Neural progenitor cell (in vitro differentiated cells): ENCODE results near the gene DYRK2.

Source experiments
- EZH2 ChIP-seq: fragments of 200-600 bp; sonication (generic); IDR thresholded peaks from 2 replicates; pipeline ENCODE4 v1.6.1; 2017; ENCODE audit warnings: antibody characterized with exemption, mild to moderate bottlenecking, moderate library complexity
- TF ChIP-seq, protein P1 (sequence below): fragments of 200-600 bp; sonication (generic); IDR thresholded peaks from 2 replicates; pipeline ENCODE4 v1.5.1; 2017; ENCODE audit warnings: antibody characterized with exemption, mild to moderate bottlenecking

DNA sequence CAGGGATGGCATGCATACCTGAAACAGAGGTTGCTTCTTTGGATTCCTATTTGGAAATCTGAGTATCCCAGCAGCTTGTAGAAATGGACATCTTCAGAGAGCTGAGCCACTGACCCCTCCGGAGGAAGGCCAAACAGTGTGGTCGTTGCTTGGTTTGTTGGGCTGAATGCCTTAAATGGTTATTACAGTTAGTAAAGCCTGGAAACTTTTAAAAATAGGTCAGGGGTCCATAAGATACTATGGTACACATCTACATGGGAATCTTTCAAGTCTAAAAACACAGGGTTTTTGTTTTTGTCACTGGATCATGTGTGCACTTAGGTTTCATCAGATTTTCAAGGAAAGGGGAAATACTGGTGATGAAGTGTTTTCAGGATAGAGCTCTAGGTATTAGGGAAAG, 7.7 kb downstream of the DYRK2 start:
- TF ChIP-seq, protein P1, sequence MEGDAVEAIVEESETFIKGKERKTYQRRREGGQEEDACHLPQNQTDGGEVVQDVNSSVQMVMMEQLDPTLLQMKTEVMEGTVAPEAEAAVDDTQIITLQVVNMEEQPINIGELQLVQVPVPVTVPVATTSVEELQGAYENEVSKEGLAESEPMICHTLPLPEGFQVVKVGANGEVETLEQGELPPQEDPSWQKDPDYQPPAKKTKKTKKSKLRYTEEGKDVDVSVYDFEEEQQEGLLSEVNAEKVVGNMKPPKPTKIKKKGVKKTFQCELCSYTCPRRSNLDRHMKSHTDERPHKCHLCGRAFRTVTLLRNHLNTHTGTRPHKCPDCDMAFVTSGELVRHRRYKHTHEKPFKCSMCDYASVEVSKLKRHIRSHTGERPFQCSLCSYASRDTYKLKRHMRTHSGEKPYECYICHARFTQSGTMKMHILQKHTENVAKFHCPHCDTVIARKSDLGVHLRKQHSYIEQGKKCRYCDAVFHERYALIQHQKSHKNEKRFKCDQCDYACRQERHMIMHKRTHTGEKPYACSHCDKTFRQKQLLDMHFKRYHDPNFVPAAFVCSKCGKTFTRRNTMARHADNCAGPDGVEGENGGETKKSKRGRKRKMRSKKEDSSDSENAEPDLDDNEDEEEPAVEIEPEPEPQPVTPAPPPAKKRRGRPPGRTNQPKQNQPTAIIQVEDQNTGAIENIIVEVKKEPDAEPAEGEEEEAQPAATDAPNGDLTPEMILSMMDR = no peak
- no peak for TF ChIP-seq EZH2
